Caco-2 (cell line): ENCODE data around the gene ACTRT3. TPM values are rescaled to one million over a fixed set of nuclear protein-coding genes. Genes with fewer than 3 reads are reported as not detected.

ENCODE experiments used
- Bru-seq: library from RNA; stranded (reverse); fragments of 400-500 nt; gene quantifications from one replicate; lab custom pipeline; 2021; lab: Mats Ljungman, UMichigan
- BruChase-seq, 2 experiments: library from RNA; stranded (reverse); fragments of 400-500 nt; gene quantifications; one replicate each; lab custom pipeline; 2021; lab: Mats Ljungman, UMichigan
- BruUV-seq: library from RNA; stranded (reverse); fragments of 400-500 nt; replicated peaks from 2 replicates; lab custom pipeline; 2021; lab: Mats Ljungman, UMichigan
- CTCF ChIA-PET: fragments of 300-600 bp; sonication (Branson Sonifier 250); formaldehyde crosslinking; loops from one replicate; lab custom pipeline; 2022; ENCODE audit warnings: antibody characterized with exemption; lab: Charles Lee
- POLR2A ChIA-PET: fragments of 300-600 bp; sonication (Branson Sonifier 250); formaldehyde crosslinking; loops from one replicate; lab custom pipeline; 2022; ENCODE audit warnings: antibody characterized with exemption; lab: Charles Lee
- DNase-seq, 2 experiments: peaks; one replicate each; pipeline versions ENCODE4 v3.0.0 to v3.0.0-alpha.2; 2020 to 2022
- H3K27me3 ChIP-seq: replicated peaks from 2 replicates; pipeline ENCODE4 v1.6.0; 2011; ENCODE audit warnings: low read length; ENCODE audit not compliant: control insufficient read depth, insufficient read depth
- H3K36me3 ChIP-seq: 2 replicates; pipeline ENCODE4 v1.5.1; 2011; ENCODE audit warnings: low read length; ENCODE audit not compliant: control insufficient read depth, insufficient read depth
- H3K4me1 ChIP-seq: fragments of 250-450 bp; sonication (Bioruptor Pico); 2 replicates; pipeline ENCODE4 v1.5.1; 2020; ENCODE audit warnings: mild to moderate bottlenecking
- H3K4me3 ChIP-seq: 2 replicates; pipeline ENCODE4 v1.5.1; 2011; ENCODE audit warnings: low read depth, mild to moderate bottlenecking, control low read depth, low read length
- H3K9me3 ChIP-seq: fragments of 250-450 bp; sonication (Bioruptor Pico); 2 replicates; pipeline ENCODE4 v1.5.1; 2020; ENCODE audit warnings: mild to moderate bottlenecking, moderate library complexity
- H3K27ac Mint-ChIP-seq: one replicate; pipeline ENCODE4 v1.8.0; 2022; ENCODE audit warnings: mixed read lengths; ENCODE audit not compliant: unreplicated experiment
- H3K27me3 Mint-ChIP-seq: one replicate; pipeline ENCODE4 v1.8.0; 2022; ENCODE audit warnings: mixed read lengths; ENCODE audit not compliant: insufficient read depth, unreplicated experiment
- H3K36me3 Mint-ChIP-seq: one replicate; pipeline ENCODE4 v1.8.0; 2022; ENCODE audit warnings: mild to moderate bottlenecking, mixed read lengths; ENCODE audit not compliant: insufficient read depth, unreplicated experiment
- H3K4me1 Mint-ChIP-seq: one replicate; pipeline ENCODE4 v1.8.0; 2022; ENCODE audit warnings: low read depth, mixed read lengths; ENCODE audit not compliant: unreplicated experiment
- H3K4me3 Mint-ChIP-seq: one replicate; pipeline ENCODE4 v1.8.0; 2022; ENCODE audit warnings: mild to moderate bottlenecking, moderate library complexity, mixed read lengths; ENCODE audit not compliant: unreplicated experiment
- H3K9me3 Mint-ChIP-seq: one replicate; pipeline ENCODE4 v1.8.0; 2022; ENCODE audit warnings: mixed read lengths; ENCODE audit not compliant: unreplicated experiment
- CTCF ChIP-seq, 2 experiments: fragments of 200-600 bp in 1 of 2; IDR thresholded peaks; 1 replicate in 1 of 2; 2 replicates in 1 of 2; pipeline versions ENCODE4 v1.5.1 to v1.8.0; 2011 to 2022; ENCODE audit warnings: antibody characterized with exemption in 1 of 2, control low read depth in 1 of 2, inconsistent platforms in 1 of 2, low read depth in 1 of 2, low read length in 1 of 2, mild to moderate bottlenecking in 1 of 2, moderate library complexity in 1 of 2; ENCODE audit not compliant: insufficient read depth in 1 of 2, severe bottlenecking in 1 of 2, unreplicated experiment in 1 of 2
- intact Hi-C: fragments of 100-400 bp; cut with micrococcal nuclease; formaldehyde crosslinking; loops from one replicate; pipeline ENCODE4 v1.10.0; 2022; ENCODE audit not compliant: unreplicated experiment
- long read RNA-seq: library from polyadenylated mRNA; stranded (forward); transcript quantifications from one replicate; pipeline ENCODE4 v2.0.0, GENCODE V29; 2022
- total RNA-seq: library from RNA; stranded (reverse); gene quantifications from 2 replicates; pipeline ENCODE4 v1.2.3, GENCODE V29; 2022

The ACTRT3 gene
- total RNA-seq (not detected in 2 replicates), Bru-seq, nascent RNA (not detected), BruChase-seq, experiment 1, labeled RNA remaining after a 2-hour chase (percentile 14 among the genes with signal in this experiment), BruChase-seq, experiment 2, labeled RNA remaining after a 6-hour chase (percentile 16 among the genes with signal in this experiment)
- long read RNA-seq: 0 reads

GRCh38 chr3:169769287-169770181 lies at the start of gene ACTRT3:
Gene ACTRT3 (minus strand): TSS chr3:169769561. CDS start chr3:169769520, 41 bp downstream.
- BruUV-seq: no TSS peak
- intact Hi-C loops: no loop called here
- Histone ChIP-seq H3K4me1 (no peaks in the 10 kb centered on the region), H3K4me3 (no peak within 1 kb of the TSS), H3K9me3 (no peaks in the 10 kb centered on the region), H3K27me3 (no peaks in the 10 kb centered on the region), H3K36me3 (no peaks in the 10 kb centered on the region)
- ChIA-PET POLR2A (no interaction called here), CTCF (no interaction called here)
- Mint-ChIP-seq H3K4me1 (no peaks in the 10 kb centered on the region), H3K9me3 (peaks cover 7% of the 10 kb centered on the region), H3K4me3 (peak within 1 kb of the TSS; percentile 24), H3K27ac (no peak within 1 kb of the TSS), H3K27me3 (no peaks in the 10 kb centered on the region), H3K36me3 (peaks cover 43% of the 10 kb centered on the region)
- no peak for DNase-seq
- TF ChIP-seq CTCF (IDR thresholded peaks at IDR 0.05; ENCODE audit: insufficient read depth in 1 of 2, low read depth in 1 of 2, low read length in 1 of 2, severe bottlenecking in 1 of 2, unreplicated experiment in 1 of 2): no peak

GRCh38 chr3:169818316-169818715 lies 49.0 kb upstream of the ACTRT3 start:
- H3K36me3 Mint-ChIP-seq: no peaks in the 10 kb centered on the region
- Histone ChIP-seq H3K36me3 (no peaks in the 10 kb centered on the region), H3K4me3 (no peak overlapping the region), H3K27me3 (no peaks in the 10 kb centered on the region; the same call in 1 of the 2 replicates), H3K9me3 (peaks cover 9% of the 10 kb centered on the region), H3K4me1 (no peaks in the 10 kb centered on the region)
- intact Hi-C loops: no loop called here
- TF ChIP-seq CTCF (IDR thresholded peaks at IDR 0.05; ENCODE audit: insufficient read depth in 1 of 2, low read depth in 1 of 2, low read length in 1 of 2, severe bottlenecking in 1 of 2, unreplicated experiment in 1 of 2): no peak
- POLR2A ChIA-PET: no interaction called here
- H3K27me3 Mint-ChIP-seq: peaks cover 16% of the 10 kb centered on the region
- H3K4me1 Mint-ChIP-seq: peaks cover 7% of the 10 kb centered on the region
- no peak overlapping the region for H3K27ac Mint-ChIP-seq
- CTCF ChIA-PET: no interaction called here
- no peak overlapping the region for H3K4me3 Mint-ChIP-seq
- peaks cover 23% of the 10 kb centered on the region for H3K9me3 Mint-ChIP-seq
- DNase-seq: no peak
- BruUV-seq: no TSS peak

- no peaks in the 10 kb centered on the region for H3K27me3 ChIP-seq
- peaks cover 9% of the 10 kb centered on the region for H3K27me3 Mint-ChIP-seq
- intact Hi-C loops: no loop called here
- H3K27ac Mint-ChIP-seq: no peak overlapping the region
- no peak for TF ChIP-seq CTCF (IDR thresholded peaks at IDR 0.05; ENCODE audit: insufficient read depth in 1 of 2, low read depth in 1 of 2, low read length in 1 of 2, severe bottlenecking in 1 of 2, unreplicated experiment in 1 of 2)
- H3K4me1 Mint-ChIP-seq: no peaks in the 10 kb centered on the region
- DNase-seq: no peak
- peaks cover 9% of the 10 kb centered on the region for H3K9me3 ChIP-seq
- BruUV-seq: no TSS peak
- no peak overlapping the region for H3K4me3 Mint-ChIP-seq
- no peaks in the 10 kb centered on the region for H3K36me3 Mint-ChIP-seq
- H3K9me3 Mint-ChIP-seq: peaks cover 23% of the 10 kb centered on the region
- no peak overlapping the region for H3K4me3 ChIP-seq
- CTCF ChIA-PET: no interaction called here
- no peaks in the 10 kb centered on the region for H3K4me1 ChIP-seq
- POLR2A ChIA-PET: no interaction called here
- no peaks in the 10 kb centered on the region for H3K36me3 ChIP-seq
These were observed 46.3 kb upstream of the ACTRT3 start for GRCh38 chr3:169815590-169816150.
